MM.1S (cell line): Measurements from ENCODE around the gene GRK2.

Experiments used
- DNase-seq: peaks from one replicate; pipeline ENCODE4 v3.0.0-alpha.2; 2015
- H2AFZ ChIP-seq: fragments of 300-600 bp; sonication (generic); 2 replicates; pipeline ENCODE4 v1.6.0; 2016; ENCODE audit warnings: antibody characterized with exemption, low read length
- H3F3A ChIP-seq: fragments of 300-600 bp; sonication (generic); 2 replicates; pipeline ENCODE4 v1.6.1; 2016; ENCODE audit warnings: mild to moderate bottlenecking, antibody characterized with exemption, low read length, moderate library complexity, mixed read lengths; ENCODE audit not compliant: insufficient read depth
- H3K27ac ChIP-seq: fragments of 300-600 bp; sonication (generic); 2 replicates; pipeline ENCODE4 v1.5.1; 2016; ENCODE audit warnings: mild to moderate bottlenecking, low read length
- H3K27me3 ChIP-seq: fragments of 300-600 bp; sonication (generic); replicated peaks from 2 replicates; pipeline ENCODE4 v1.6.0; 2016; ENCODE audit warnings: low read length; ENCODE audit not compliant: insufficient read depth
- H3K36me3 ChIP-seq: fragments of 300-600 bp; sonication (generic); replicated peaks from 2 replicates; pipeline ENCODE4 v1.6.1; 2016; ENCODE audit warnings: mild to moderate bottlenecking, low read length, mixed read lengths; ENCODE audit not compliant: insufficient read depth
- H3K4me1 ChIP-seq: fragments of 300-600 bp; sonication (generic); 2 replicates; pipeline ENCODE4 v1.6.1; 2016; ENCODE audit warnings: low read length, mixed read lengths
- H3K4me2 ChIP-seq: fragments of 300-600 bp; sonication (generic); 2 replicates; pipeline ENCODE4 v1.6.0; 2016; ENCODE audit warnings: low read depth, low read length
- H3K4me3 ChIP-seq: fragments of 300-600 bp; sonication (generic); 2 replicates; pipeline ENCODE4 v1.5.1; 2016; ENCODE audit warnings: low read length, mixed read lengths
- H3K79me2 ChIP-seq: fragments of 300-600 bp; sonication (generic); 2 replicates; pipeline ENCODE4 v1.6.1; 2016; ENCODE audit warnings: mixed run types, low read length, mixed read lengths
- H3K9ac ChIP-seq: fragments of 300-600 bp; sonication (generic); 2 replicates; pipeline ENCODE4 v1.6.1; 2016; ENCODE audit warnings: low read length, mixed read lengths
- H3K9me2 ChIP-seq: fragments of 300-600 bp; sonication (generic); replicated peaks from 2 replicates; pipeline ENCODE4 v1.6.1; 2016; ENCODE audit warnings: mild to moderate bottlenecking, low read length, mixed read lengths; ENCODE audit not compliant: insufficient read depth
- H3K9me3 ChIP-seq: fragments of 300-600 bp; sonication (generic); replicated peaks from 2 replicates; pipeline ENCODE4 v1.6.1; 2016; ENCODE audit warnings: mild to moderate bottlenecking, low read length, mixed read lengths; ENCODE audit not compliant: insufficient read depth
- H4K20me1 ChIP-seq: fragments of 300-600 bp; sonication (generic); 2 replicates; pipeline ENCODE4 v1.6.1; 2016; ENCODE audit warnings: mild to moderate bottlenecking, low read length, moderate library complexity, mixed read lengths; ENCODE audit not compliant: insufficient read depth
- CTCF ChIP-seq: fragments of 300-600 bp; sonication (generic); IDR thresholded peaks from 2 replicates; pipeline ENCODE4 v1.5.1; 2016; ENCODE audit warnings: antibody characterized with exemption, low read length, mixed read lengths
- EZH2 ChIP-seq: fragments of 300-600 bp; sonication (generic); optimal IDR thresholded peaks from 2 replicates; pipeline ENCODE3; 2017; ENCODE audit warnings: low read depth, mild to moderate bottlenecking, antibody characterized with exemption, low read length, mixed read lengths
- EZH2phosphoT487 ChIP-seq: fragments of 300-600 bp; sonication (generic); IDR thresholded peaks from 2 replicates; pipeline ENCODE4 v1.6.1; 2018; ENCODE audit warnings: antibody characterized with exemption, low read length

Gene GRK2

GRCh38 chr11:67313125-67313890, 47.0 kb downstream of the GRK2 start:
- Histone ChIP-seq H3K27me3 (no peaks in the 10 kb centered on the region), H3K36me3 (no peaks in the 10 kb centered on the region), H3K27ac (no peak overlapping the region), H3F3A (peaks cover 8% of the 10 kb centered on the region), H4K20me1 (no peaks in the 10 kb centered on the region), H3K9me3 (no peaks in the 10 kb centered on the region), H2AFZ (no peak overlapping the region), H3K4me1 (0 out of 2 replicates have a peak, but pooled peaks cover under 1% of the 10 kb centered on the region), H3K9me2 (no peaks in the 10 kb centered on the region), H3K79me2 (no peaks in the 10 kb centered on the region), H3K4me3 (no peak overlapping the region), H3K4me2 (no peak overlapping the region), H3K9ac (no peak overlapping the region)
- no peak for DNase-seq
- TF ChIP-seq CTCF, result no peak
- TF ChIP-seq EZH2, result no peak
- TF ChIP-seq EZH2phosphoT487, result no peak

- DNase-seq, result no peak
- H4K20me1 ChIP-seq, result no peaks in the 10 kb centered on the region
- no peak overlapping the region for H3K9ac ChIP-seq
- TF ChIP-seq EZH2 (no peak), EZH2phosphoT487 (no peak), CTCF (no peak)
- H3K79me2 ChIP-seq, result no peaks in the 10 kb centered on the region
- H3K4me3 ChIP-seq, result no peak overlapping the region
- peaks cover 8% of the 10 kb centered on the region for H3F3A ChIP-seq
- H3K4me2 ChIP-seq, result no peak overlapping the region
- H3K27ac ChIP-seq, result no peak overlapping the region
- H3K36me3 ChIP-seq, result no peaks in the 10 kb centered on the region
- no peaks in the 10 kb centered on the region for H3K27me3 ChIP-seq
- no peaks in the 10 kb centered on the region for H3K9me2 ChIP-seq
- no peaks in the 10 kb centered on the region for H3K9me3 ChIP-seq
- no peak overlapping the region for H2AFZ ChIP-seq
- H3K4me1 ChIP-seq, result 0 out of 2 replicates have a peak, but pooled peaks cover 5% of the 10 kb centered on the region
Observed at GRCh38 chr11:67314218-67314617, 47.9 kb downstream of the GRK2 start.

- H3K27me3 ChIP-seq, result no peaks in the 10 kb centered on the region
- no peak overlapping the region for H2AFZ ChIP-seq
- no peak overlapping the region for H3K9ac ChIP-seq
- no peak for DNase-seq
- H3K27ac ChIP-seq, result no peak overlapping the region
- H3K36me3 ChIP-seq, result no peaks in the 10 kb centered on the region
- TF ChIP-seq EZH2phosphoT487 (no peak), CTCF (no peak), EZH2 (no peak)
- no peaks in the 10 kb centered on the region for H3K9me3 ChIP-seq
- H3K4me1 ChIP-seq, result 0 out of 2 replicates have a peak, but pooled peaks cover 5% of the 10 kb centered on the region
- H4K20me1 ChIP-seq, result no peaks in the 10 kb centered on the region
- no peaks in the 10 kb centered on the region for H3K79me2 ChIP-seq
- no peak overlapping the region for H3K4me2 ChIP-seq
- no peak overlapping the region for H3K4me3 ChIP-seq
- no peaks in the 10 kb centered on the region for H3K9me2 ChIP-seq
- H3F3A ChIP-seq, result peaks cover 8% of the 10 kb centered on the region
Observed at GRCh38 chr11:67315325-67315909, 49.1 kb downstream of the GRK2 start.
